ENCODE data around the gene NEDD1. TPM values are rescaled to one million over a fixed set of nuclear protein-coding genes. Genes with fewer than 3 reads are reported as not detected.
A peak's percentile ranks its signal among the peaks of the same experiment; 100 is the strongest.

Gene NEDD1
- total RNA-seq, 1 experiment from 2014 or later: 43.4 TPM

- Histone ChIP-seq H3K79me2 (ENCODE audit: low read length) (no peaks in the 10 kb centered on the region), H2AFZ (ENCODE audit: low read length) (no peak overlapping the region), H3K9me3 (ENCODE audit: low read length) (no peaks in the 10 kb centered on the region), H3K27ac (ENCODE audit: low read length) (no peak overlapping the region), H3K4me2 (ENCODE audit: low read length) (no peak overlapping the region), H3K9me2 (replicated peaks; ENCODE audit: low read length) (no peaks in the 10 kb centered on the region), H4K20me1 (ENCODE audit: low read length) (no peaks in the 10 kb centered on the region), H3K27me3 (ENCODE audit: low read length) (no peaks in the 10 kb centered on the region), H3K4me1 (ENCODE audit: insufficient read depth, low read length) (peaks cover 12% of the 10 kb centered on the region), H3K36me3 (ENCODE audit: low read depth, low read length) (no peaks in the 10 kb centered on the region), H3K9ac (ENCODE audit: low read length) (no peak overlapping the region), H3F3A (ENCODE audit: low read length, unreplicated experiment) (no peaks in the 10 kb centered on the region), H3K4me3 (ENCODE audit: low read length) (no peak overlapping the region)
- intact Hi-C loops (cut with micrococcal nuclease): no loop called here
- no TSS peak for BruUV-seq (replicated peaks)
- TF ChIP-seq EZH2 (IDR thresholded peaks at IDR 0.05; ENCODE audit: low read length, unreplicated experiment): no peak
- no peak for TF ChIP-seq EZH2phosphoT487 (IDR thresholded peaks at IDR 0.05; ENCODE audit: borderline replicate concordance, low read length)
- TF ChIP-seq CTCF (conservative IDR thresholded peaks at IDR 0.05; ENCODE audit: low read depth, low read length): no peak
- POLR2A ChIA-PET (ENCODE audit: unreplicated experiment): interaction anchor here (0.5 kb wide), 1 partner anchor 95 kb away, joined by 7 read pairs; no protein-coding TSS in a partner anchor
- DNase-seq (peak; percentile 53), ATAC-seq (peak; percentile 39; the same call in 1 of the 2 replicates)
- CTCF ChIA-PET: no interaction called here
Observed at GRCh38 chr12:96980991-96981414, 73.9 kb downstream of the NEDD1 start.

- H3K79me2 ChIP-seq (ENCODE audit: low read length): no peaks in the 10 kb centered on the region
- ChIA-PET CTCF (no interaction called here), POLR2A (ENCODE audit: unreplicated experiment) (no interaction called here)
- H3K27me3 ChIP-seq (ENCODE audit: low read length): no peaks in the 10 kb centered on the region
- no peaks in the 10 kb centered on the region for H3K36me3 ChIP-seq (ENCODE audit: low read depth, low read length)
- no peak for ATAC-seq
- H3K4me3 ChIP-seq (ENCODE audit: low read length): no peak overlapping the region
- H2AFZ ChIP-seq (ENCODE audit: low read length): no peak overlapping the region
- no peaks in the 10 kb centered on the region for H3K9me3 ChIP-seq (ENCODE audit: low read length)
- H3K9me2 ChIP-seq (replicated peaks; ENCODE audit: low read length): no peaks in the 10 kb centered on the region
- H3K9ac ChIP-seq (ENCODE audit: low read length): no peak overlapping the region
- peaks cover 16% of the 10 kb centered on the region for H3K4me1 ChIP-seq (ENCODE audit: insufficient read depth, low read length)
- TF ChIP-seq CTCF (conservative IDR thresholded peaks at IDR 0.05; ENCODE audit: low read depth, low read length): no peak
- no peak for TF ChIP-seq EZH2phosphoT487 (IDR thresholded peaks at IDR 0.05; ENCODE audit: borderline replicate concordance, low read length)
- no peak for TF ChIP-seq EZH2 (IDR thresholded peaks at IDR 0.05; ENCODE audit: low read length, unreplicated experiment)
- no peaks in the 10 kb centered on the region for H4K20me1 ChIP-seq (ENCODE audit: low read length)
- no peak for DNase-seq
- no TSS peak for BruUV-seq (replicated peaks)
- H3K27ac ChIP-seq (ENCODE audit: low read length): no peak overlapping the region
- no peaks in the 10 kb centered on the region for H3F3A ChIP-seq (ENCODE audit: low read length, unreplicated experiment)
- intact Hi-C loops (cut with micrococcal nuclease): no loop called here
- H3K4me2 ChIP-seq (ENCODE audit: low read length): no peak overlapping the region
Observed at GRCh38 chr12:96981911-96982310, 74.9 kb downstream of the NEDD1 start.

GRCh38 chr12:96982671-96983070, 75.6 kb downstream of the NEDD1 start:
- TF ChIP-seq EZH2 (IDR thresholded peaks at IDR 0.05; ENCODE audit: low read length, unreplicated experiment): no peak
- TF ChIP-seq EZH2phosphoT487 (IDR thresholded peaks at IDR 0.05; ENCODE audit: borderline replicate concordance, low read length): no peak
- TF ChIP-seq CTCF (conservative IDR thresholded peaks at IDR 0.05; ENCODE audit: low read depth, low read length): no peak
- H3K4me3 ChIP-seq (ENCODE audit: low read length): no peak overlapping the region
- H3F3A ChIP-seq (ENCODE audit: low read length, unreplicated experiment): no peaks in the 10 kb centered on the region
- no TSS peak for BruUV-seq (replicated peaks)
- DNase-seq (no peak), ATAC-seq (no peak)
- ChIA-PET POLR2A (ENCODE audit: unreplicated experiment) (no interaction called here), CTCF (no interaction called here)
- no peaks in the 10 kb centered on the region for H3K9me2 ChIP-seq (replicated peaks; ENCODE audit: low read length)
- peaks cover 16% of the 10 kb centered on the region for H3K4me1 ChIP-seq (ENCODE audit: insufficient read depth, low read length)
- H3K9me3 ChIP-seq (ENCODE audit: low read length): no peaks in the 10 kb centered on the region
- H3K27me3 ChIP-seq (ENCODE audit: low read length): no peaks in the 10 kb centered on the region
- H3K4me2 ChIP-seq (ENCODE audit: low read length): no peak overlapping the region
- H4K20me1 ChIP-seq (ENCODE audit: low read length): no peaks in the 10 kb centered on the region
- no peaks in the 10 kb centered on the region for H3K79me2 ChIP-seq (ENCODE audit: low read length)
- intact Hi-C loops (cut with micrococcal nuclease): no loop called here
- H3K36me3 ChIP-seq (ENCODE audit: low read depth, low read length): no peaks in the 10 kb centered on the region
- no peak overlapping the region for H3K27ac ChIP-seq (ENCODE audit: low read length)
- no peak overlapping the region for H3K9ac ChIP-seq (ENCODE audit: low read length)
- H2AFZ ChIP-seq (ENCODE audit: low read length): no peak overlapping the region

Data from PC-3 (cell line).